GM18505 (cell line): Measurements from ENCODE around the gene MITF.
A peak's percentile ranks its signal among the peaks of the same experiment; 100 is the strongest.

Source experiments
- ATAC-seq: cut with Tn5 transposase; IDR thresholded peaks from one replicate; pipeline ENCODE4 v1.9.1; 2021; ENCODE audit not compliant: unreplicated experiment
- POLR2A ChIP-seq: IDR thresholded peaks from 4 replicates; pipeline ENCODE4 v1.6.1; 2011; ENCODE audit warnings: borderline replicate concordance; ENCODE audit not compliant: insufficient read depth, insufficient read length; ENCODE audit errors: extremely low read depth

MITF gene

DNA sequence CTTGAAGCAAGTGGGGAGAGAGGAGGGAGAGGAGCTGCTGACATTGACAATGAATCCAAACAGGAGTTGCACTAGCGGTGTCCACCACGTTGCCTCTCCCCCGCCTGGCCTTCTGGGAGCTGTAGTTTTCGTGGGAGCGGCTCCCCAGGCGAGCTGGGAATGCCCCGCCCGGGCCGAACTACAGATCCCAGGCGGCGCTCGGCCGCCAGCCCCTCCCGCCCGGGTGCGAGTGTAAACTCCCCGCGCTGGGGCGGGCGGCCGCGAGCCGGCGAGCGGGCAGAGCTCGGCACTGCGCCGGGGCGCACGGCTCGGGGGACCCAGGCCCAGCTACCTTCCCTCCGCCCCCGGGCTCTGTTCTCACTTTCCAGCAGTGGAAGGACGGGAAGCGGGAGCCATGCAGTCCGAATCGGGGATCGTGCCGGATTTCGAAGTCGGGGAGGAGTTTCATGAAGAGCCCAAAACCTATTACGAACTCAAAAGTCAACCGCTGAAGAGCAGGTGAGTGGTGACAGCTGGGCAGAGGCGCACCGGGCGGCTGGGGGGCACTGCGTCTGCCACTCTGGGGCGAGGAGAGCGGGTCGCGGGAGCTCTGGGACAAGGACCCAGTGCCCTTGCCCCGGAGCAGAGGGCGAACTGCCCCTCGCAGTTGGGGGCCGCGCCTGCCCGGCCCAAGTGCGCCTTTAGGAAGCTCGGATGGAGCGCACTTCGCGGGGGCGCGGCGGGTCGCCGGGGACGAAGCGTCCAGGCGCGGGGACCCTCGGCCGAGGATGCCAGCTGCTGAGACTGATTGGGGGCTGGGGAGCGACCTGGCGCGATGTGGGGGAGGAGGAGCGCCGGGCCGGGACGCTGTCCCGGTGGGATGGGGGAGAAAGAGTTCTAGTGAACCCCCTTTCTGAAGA is at the start of gene MITF:
Gene MITF (plus strand): TSS at position 261 of the 899 bp plus-strand sequence. CDS start 134 bp downstream, at position 395.
- peak; percentile 98 for ATAC-seq

DNA sequence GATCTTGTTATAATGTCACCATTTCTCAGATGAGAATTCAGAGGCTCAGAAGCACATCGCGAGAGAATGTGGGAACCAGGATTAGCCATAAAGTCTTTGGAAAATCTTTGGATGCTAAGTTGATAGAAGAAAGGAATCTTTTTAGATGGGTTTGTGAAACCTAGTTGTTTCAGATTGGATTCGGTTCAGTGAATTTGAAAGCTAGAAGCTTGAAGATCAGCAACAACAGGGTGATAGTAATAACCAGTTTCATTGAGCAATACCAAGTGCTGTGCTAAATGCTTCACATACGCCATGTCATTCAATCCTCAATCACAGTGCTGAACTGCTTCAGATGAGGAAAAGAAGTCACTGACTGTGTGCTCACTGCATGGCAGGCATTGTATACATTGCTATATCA is 47.4 kb upstream of the MITF start:
- no peak for ATAC-seq
- no peak for TF ChIP-seq POLR2A

More for the DNA sequence above, at the start of gene MITF:
- no peak for TF ChIP-seq POLR2A

- no peak for TF ChIP-seq POLR2A
These were observed 46.5 kb upstream of the MITF start for GRCh38 chr3:69692761-69693160.

GRCh38 chr3:69695443-69695842 is 43.8 kb upstream of the MITF start:
- no peak for TF ChIP-seq POLR2A
- ATAC-seq, result no peak

More at GRCh38 chr3:69692761-69693160, 46.5 kb upstream of the MITF start:
- no peak for ATAC-seq

DNA sequence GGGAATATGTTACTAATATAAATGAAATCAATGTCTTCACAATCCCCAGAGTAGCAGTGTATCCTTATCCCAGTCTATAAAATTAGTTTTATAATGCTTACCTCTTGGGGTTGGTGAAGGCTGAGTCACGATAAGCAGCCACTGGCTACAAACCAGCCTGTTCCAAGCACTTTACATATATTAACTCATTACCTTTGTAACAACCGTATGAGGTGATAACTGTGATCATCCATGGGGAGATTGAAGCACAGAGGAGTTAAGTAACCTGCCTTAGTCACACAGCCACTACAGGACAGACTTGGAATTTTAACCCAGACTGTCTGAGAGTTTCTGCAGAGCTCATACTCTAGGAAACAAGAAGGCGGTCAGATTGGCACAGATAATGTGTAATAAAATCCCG is 43.3 kb upstream of the MITF start:
- no peak for TF ChIP-seq POLR2A
- no peak for ATAC-seq

DNA sequence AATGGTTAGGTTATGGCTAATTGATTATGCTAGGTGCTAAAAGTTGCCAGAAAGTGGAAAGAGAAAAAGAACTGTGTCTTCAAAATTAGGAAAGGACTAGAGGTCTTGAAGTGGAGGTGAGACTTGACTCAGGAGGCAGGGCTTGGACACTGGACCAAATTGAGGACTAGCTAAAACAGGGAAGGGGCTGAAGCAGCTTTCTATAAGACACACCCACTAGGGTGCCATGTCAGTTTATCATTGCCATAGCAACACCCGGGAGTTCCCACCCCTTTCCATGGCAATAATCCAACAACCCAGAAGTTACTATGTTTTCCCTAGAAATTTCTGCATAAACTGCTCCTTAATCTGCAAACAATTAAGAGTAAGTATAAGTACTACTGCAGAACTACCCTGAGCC is 42.9 kb upstream of the MITF start:
- TF ChIP-seq POLR2A, result no peak
- no peak for ATAC-seq

GRCh38 chr3:69697381-69697780 is 41.9 kb upstream of the MITF start:
- TF ChIP-seq POLR2A, result no peak
- ATAC-seq, result no peak

GRCh38 chr3:69698728-69699127 is 40.5 kb upstream of the MITF start:
- ATAC-seq, result no peak
- no peak for TF ChIP-seq POLR2A

GRCh38 chr3:69699183-69699582 is 40.1 kb upstream of the MITF start:
- ATAC-seq, result no peak
- no peak for TF ChIP-seq POLR2A

GRCh38 chr3:69700949-69701348 is 38.3 kb upstream of the MITF start:
- no peak for TF ChIP-seq POLR2A
- no peak for ATAC-seq

- no peak for ATAC-seq
- TF ChIP-seq POLR2A, result no peak
These were observed 28.9 kb upstream of the MITF start for GRCh38 chr3:69710153-69710977.

DNA sequence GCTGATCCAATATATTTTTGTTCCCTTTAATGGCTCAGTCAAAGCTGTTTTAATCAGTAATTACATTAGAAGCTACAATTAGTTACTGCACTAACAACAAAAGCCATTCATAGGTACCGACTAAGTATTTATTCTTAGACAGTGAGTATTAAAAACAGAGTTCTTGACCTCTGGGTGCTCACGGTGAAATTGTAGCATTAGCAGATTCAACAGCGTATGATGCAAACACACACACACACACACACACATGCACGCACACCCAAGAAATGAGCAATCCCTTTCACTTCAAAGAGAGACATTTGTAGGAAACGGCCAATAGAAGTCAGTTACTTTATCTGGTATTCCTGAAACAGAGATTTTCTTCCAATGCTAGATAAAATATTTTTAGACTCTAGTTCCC is 27.0 kb upstream of the MITF start:
- no peak for TF ChIP-seq POLR2A
- ATAC-seq, result no peak

DNA sequence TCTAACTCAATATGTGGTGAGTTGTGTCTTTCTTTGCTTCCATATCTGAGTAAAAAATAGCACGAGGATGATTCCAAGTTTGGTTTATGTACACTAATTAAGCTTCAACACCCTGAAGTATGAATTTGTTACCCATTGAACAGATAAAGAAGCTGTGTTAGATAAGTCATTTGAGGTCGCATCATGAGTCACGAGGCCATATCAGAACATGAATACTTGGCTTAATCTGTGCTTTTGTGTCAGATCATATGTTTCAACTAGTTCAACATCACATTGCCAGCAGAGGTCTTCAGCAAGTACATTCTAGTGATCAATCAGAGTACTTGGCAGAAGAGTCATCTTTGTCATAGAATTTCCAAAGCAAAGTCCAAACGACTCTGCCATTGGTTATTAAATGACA is 26.3 kb upstream of the MITF start:
- ATAC-seq, result no peak
- no peak for TF ChIP-seq POLR2A
